Rectal smooth muscle tissue (tissue), 1 donor: ENCODE results near the gene FBXL15.

ENCODE experiments used
- H3K27ac ChIP-seq: one replicate; pipeline ENCODE4 v1.7.0; 2013; ENCODE audit warnings: low read depth, low read length, inconsistent platforms
- H3K27me3 ChIP-seq: one replicate; pipeline ENCODE4 v1.7.0; 2013; ENCODE audit warnings: low read length; ENCODE audit not compliant: control insufficient read depth, insufficient read depth
- H3K36me3 ChIP-seq: one replicate; pipeline ENCODE4 v1.7.0; 2013; ENCODE audit warnings: low read length; ENCODE audit not compliant: control insufficient read depth, insufficient read depth
- H3K4me1 ChIP-seq: one replicate; pipeline ENCODE4 v1.7.0; 2013; ENCODE audit warnings: low read length; ENCODE audit not compliant: control insufficient read depth, insufficient read depth
- H3K4me3 ChIP-seq: one replicate; pipeline ENCODE4 v1.7.0; 2013; ENCODE audit warnings: low read length
- H3K9ac ChIP-seq: one replicate; pipeline ENCODE4 v1.7.0; 2013; ENCODE audit warnings: low read length

Gene FBXL15

DNA sequence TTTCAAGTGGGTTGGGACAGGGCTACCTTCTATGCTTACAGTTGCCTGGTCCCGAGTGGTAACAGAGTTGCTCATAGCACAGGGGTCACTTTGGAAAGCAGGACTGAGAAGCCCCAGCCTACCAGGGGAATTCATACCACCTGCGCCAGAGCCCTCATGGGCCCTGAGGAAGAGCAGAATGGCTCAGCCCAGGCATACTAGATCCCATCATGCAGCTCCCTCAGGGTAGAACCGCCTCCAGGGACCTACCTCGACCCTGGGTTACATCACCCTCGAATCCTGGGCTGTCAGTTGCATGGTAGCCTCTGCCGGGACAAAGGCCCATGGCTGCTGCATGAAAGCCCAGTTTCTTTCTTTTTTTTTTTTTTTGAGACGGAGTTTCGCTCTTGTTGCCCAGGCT lies 8.8 kb downstream of the FBXL15 start:
- H3K4me1 ChIP-seq, result peaks cover 7% of the 10 kb centered on the region
- H3K4me3 ChIP-seq, result no peak overlapping the region
- H3K27ac ChIP-seq, result no peak overlapping the region
- no peak overlapping the region for H3K9ac ChIP-seq
- no peaks in the 10 kb centered on the region for H3K27me3 ChIP-seq
- no peaks in the 10 kb centered on the region for H3K36me3 ChIP-seq

DNA sequence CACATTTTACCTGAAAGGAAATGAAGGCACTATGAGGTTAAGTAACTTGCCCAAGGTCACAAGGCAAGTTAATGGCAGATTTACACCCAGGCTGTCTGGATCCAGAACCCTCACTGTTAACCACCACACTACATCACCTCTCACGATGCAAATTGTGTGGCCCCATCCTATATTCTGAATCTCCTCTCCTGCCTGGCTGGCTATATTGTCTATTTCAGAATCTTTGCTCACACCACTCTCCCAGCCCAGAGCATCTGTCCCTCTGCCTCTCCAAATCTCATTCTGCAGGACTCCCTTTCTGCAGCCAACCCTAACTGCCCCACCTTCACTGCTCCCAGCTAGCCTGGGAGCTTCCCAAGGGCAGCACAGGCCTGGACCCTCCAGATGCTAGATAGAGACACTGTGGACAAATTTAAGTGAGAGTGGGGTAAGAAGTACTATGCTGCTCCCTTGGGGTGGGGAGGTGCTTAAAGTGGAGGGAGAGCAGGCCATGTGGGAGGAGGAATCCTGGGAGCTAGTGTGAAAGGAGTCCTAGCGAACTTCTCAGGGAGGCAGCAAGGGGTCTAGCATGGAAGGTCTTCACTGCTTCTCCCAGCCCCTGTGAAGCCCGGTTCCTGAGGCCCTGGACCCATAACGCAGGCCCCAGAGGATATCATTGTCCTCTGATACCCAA lies 11.0 kb downstream of the FBXL15 start:
- no peaks in the 10 kb centered on the region for H3K27me3 ChIP-seq
- H3K4me3 ChIP-seq, result peak overlapping the region; percentile 98
- H3K4me1 ChIP-seq, result peaks cover 7% of the 10 kb centered on the region
- H3K9ac ChIP-seq, result peak overlapping the region; percentile 96
- H3K36me3 ChIP-seq, result no peaks in the 10 kb centered on the region
- peak overlapping the region; percentile 81 for H3K27ac ChIP-seq

DNA sequence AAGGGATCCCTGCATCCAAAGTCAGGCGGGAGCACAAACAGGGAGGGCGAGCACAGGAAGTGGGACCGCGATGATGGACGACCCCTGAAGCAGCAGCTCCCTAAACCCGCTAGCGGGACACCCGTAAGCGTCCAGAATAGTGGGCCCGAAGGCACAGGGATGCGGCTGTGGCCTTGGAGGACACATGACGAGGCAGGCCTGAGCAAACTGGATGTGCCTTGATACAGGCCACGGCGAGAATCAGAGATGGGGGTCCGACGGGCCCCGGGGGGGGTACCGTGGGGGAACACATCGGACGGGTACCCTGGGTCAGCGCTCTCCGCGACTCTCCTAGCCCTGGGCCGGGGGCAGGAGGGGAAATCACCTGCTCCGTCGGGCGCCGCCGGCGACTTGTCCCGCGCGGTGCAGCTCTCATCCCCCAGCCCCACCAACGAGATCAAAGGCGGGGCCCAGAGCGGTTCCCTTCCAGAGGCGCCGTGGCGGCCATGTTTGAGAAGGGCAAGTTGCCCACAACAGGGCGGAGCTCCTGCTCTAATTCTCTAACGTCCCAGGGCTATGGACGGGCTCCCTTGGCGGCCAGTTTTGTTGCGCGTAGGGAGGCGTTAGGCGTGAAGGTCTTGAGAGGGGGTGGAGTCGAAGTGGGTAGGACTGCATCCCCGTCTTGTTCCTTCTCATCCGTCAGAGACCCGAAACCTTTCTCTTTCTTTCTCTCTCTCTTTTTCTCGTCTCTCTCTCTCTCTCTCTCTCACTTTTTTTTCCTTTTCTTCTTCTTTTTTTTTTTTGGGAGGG lies 11.7 kb downstream of the FBXL15 start, which contains the start of gene CUEDC2:
CUEDC2 (minus strand) TSS at position 413 of the 789 bp plus-strand sequence. CDS start 7,386 bp downstream, outside the sequence.
- no peaks in the 10 kb centered on the region for H3K36me3 ChIP-seq
- peak within 1 kb of the TSS; percentile 98 for H3K4me3 ChIP-seq
- H3K27me3 ChIP-seq, result no peaks in the 10 kb centered on the region
- peak within 1 kb of the TSS; percentile 96 for H3K9ac ChIP-seq
- peak within 1 kb of the TSS; percentile 81 for H3K27ac ChIP-seq
- H3K4me1 ChIP-seq, result peaks cover 7% of the 10 kb centered on the region

DNA sequence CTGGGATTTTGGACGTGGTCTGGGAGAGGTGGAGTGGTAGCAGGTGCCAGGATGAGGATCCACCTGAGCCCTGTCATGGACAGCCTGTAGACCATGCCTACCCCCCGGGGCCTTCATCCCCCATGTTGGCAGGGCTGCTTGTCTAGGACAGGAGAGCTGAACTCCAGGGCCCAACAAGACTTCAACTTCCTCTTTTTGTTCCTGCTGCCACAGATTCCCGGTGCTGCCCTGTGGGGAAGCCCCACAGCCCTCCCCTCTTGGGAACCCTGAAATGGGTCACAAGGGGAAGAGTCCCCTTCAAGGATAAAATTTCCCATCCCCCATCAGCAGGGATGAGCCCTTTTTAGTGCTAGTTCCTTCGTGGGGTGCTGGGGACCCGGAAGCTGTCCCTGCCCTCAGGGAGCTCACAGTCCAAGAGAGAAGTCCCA lies 13.0 kb downstream of the FBXL15 start:
- no peak overlapping the region for H3K9ac ChIP-seq
- H3K27ac ChIP-seq, result no peak overlapping the region
- H3K36me3 ChIP-seq, result no peaks in the 10 kb centered on the region
- no peaks in the 10 kb centered on the region for H3K27me3 ChIP-seq
- H3K4me3 ChIP-seq, result peak overlapping the region; percentile 2
- peaks cover 7% of the 10 kb centered on the region for H3K4me1 ChIP-seq

DNA sequence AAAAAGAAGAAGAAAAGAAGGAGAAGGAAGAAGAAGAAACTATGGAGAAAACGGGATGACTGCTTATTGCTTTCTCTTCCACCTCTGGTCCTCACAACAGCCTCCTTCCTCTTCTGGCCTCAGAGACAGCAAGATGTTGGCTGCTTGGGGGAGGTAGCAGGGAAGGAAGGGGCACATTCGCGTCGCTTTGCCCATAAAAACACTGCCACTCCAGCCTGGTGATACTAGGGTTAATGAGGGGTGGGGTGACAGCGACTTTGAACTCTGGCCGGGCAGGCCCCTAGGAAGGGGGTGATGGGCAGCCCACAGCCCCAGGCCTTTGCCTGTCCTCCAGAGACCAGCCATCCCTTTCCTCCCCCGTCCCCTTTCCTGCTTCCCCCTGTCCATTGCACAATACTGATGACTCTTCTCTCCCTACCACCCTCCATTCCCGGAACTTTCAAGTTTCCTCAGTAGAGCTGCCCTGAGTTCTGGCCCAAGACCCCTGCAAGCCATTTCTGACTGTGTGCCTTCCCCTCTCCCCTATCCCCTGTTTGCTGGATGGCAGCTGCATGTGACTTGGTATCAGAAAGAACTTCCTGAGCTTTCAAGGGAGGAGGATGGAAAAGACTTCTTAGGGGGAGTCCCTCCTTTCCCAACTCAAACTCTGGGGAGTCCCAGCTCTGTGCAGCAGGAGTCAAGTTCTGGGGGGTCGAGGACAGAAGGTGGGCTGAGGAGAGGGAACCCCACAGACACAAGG lies 13.9 kb downstream of the FBXL15 start:
- no peak overlapping the region for H3K27ac ChIP-seq
- no peak overlapping the region for H3K4me3 ChIP-seq
- no peaks in the 10 kb centered on the region for H3K27me3 ChIP-seq
- peaks cover 7% of the 10 kb centered on the region for H3K4me1 ChIP-seq
- H3K9ac ChIP-seq, result no peak overlapping the region
- no peaks in the 10 kb centered on the region for H3K36me3 ChIP-seq

DNA sequence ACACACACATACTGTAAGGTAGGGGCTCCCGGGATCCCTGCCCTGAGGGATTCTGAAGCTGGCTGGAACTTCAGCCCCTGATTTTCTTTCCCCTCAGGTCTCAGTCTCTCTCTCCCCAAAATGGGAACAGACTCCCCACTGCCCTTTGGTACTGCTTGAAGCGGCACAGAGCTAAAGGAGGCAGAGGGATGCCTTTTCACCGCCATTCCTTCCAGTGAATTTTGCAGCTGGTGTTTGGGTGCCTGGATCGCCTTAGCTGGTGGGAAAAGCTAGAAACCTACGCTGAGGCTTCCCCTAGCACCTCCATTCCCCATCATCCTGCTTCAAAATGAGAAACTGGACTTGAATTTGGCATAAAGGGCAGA lies 14.5 kb downstream of the FBXL15 start:
- Histone ChIP-seq H3K27me3 (no peaks in the 10 kb centered on the region), H3K9ac (no peak overlapping the region), H3K4me1 (peaks cover 7% of the 10 kb centered on the region), H3K27ac (no peak overlapping the region), H3K36me3 (no peaks in the 10 kb centered on the region), H3K4me3 (peak overlapping the region; percentile 29)

DNA sequence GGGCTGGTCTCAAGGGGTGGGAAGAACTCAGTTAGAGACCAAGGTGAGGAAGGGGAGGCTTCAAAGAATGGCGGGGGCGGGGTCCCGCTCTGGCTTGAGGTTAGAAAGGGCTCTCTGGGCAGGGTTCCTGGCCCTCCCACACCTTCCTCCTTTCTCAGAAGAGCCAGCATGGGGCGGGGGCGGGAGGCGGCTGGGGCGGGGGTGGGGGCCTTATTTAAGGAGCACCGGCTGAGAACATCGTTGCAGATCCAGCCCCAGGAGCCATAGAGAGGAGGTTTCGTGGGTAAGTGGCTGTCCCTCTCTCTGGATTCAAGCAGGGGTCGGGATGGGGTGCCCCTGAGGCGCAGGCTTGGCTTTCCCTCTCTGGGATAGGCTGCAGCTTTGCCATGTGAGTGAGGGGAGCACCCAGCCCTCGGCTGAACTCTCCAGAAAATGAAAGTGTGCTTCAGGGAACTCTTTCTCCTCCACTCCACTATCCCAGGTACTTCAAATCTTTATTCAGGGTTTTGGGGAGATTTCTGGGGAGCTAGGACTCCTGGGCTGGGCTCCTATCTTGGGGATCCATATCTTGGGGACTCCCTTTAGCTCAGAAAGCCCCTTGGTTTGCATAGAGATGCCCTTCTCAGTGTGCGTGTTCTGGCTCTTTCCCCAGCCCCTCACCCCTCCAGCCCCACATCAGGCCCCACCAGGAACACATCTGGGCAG lies 15.0 kb downstream of the FBXL15 start:
- Histone ChIP-seq H3K27me3 (no peaks in the 10 kb centered on the region), H3K9ac (no peak overlapping the region), H3K4me1 (peaks cover 7% of the 10 kb centered on the region), H3K27ac (no peak overlapping the region), H3K4me3 (peak overlapping the region; percentile 36), H3K36me3 (no peaks in the 10 kb centered on the region)

DNA sequence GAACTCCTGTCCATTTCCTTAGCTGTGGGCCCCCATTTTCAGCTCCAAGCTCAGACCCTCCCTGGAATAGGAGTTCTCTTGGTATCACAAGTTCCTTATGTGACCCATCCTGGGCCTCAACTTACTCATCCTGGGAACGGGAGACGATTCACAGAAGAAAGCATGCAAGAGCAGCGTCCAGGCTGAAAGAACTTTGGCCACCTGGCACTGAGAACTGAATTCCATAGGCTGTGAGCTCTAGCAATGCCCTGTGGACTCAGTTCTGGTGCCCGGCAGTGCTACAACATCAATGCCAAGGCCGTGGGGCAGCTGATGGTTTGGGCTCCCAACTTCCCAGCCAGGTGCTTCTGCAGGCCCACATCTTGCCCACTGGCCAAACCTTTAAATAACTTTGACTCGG lies 15.7 kb downstream of the FBXL15 start:
- Histone ChIP-seq H3K27ac (no peak overlapping the region), H3K4me1 (peaks cover 7% of the 10 kb centered on the region), H3K9ac (no peak overlapping the region), H3K4me3 (peak overlapping the region; percentile 18), H3K36me3 (no peaks in the 10 kb centered on the region), H3K27me3 (no peaks in the 10 kb centered on the region)

DNA sequence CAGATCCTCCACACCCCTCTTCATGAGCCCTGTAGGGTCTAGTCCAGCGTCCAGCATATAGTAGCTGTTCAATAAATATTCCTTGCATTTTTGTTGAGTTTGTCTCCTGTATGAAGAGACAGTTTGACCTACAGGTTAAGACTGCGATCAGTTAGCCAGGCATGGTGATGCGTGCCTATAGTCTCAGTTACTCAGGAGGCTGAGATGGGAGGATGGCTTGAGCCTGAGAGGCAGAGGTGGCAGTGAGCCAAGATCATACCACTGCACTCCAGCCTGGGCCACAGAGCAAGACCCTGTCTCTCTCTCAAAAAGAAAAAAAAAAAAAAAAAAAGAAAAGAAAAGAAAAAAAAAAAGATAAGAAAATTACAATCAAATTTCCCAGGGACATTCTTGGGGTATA lies 16.9 kb downstream of the FBXL15 start:
- Histone ChIP-seq H3K27me3 (no peaks in the 10 kb centered on the region), H3K4me1 (no peaks in the 10 kb centered on the region), H3K9ac (no peak overlapping the region), H3K4me3 (no peak overlapping the region), H3K27ac (no peak overlapping the region), H3K36me3 (no peaks in the 10 kb centered on the region)

DNA sequence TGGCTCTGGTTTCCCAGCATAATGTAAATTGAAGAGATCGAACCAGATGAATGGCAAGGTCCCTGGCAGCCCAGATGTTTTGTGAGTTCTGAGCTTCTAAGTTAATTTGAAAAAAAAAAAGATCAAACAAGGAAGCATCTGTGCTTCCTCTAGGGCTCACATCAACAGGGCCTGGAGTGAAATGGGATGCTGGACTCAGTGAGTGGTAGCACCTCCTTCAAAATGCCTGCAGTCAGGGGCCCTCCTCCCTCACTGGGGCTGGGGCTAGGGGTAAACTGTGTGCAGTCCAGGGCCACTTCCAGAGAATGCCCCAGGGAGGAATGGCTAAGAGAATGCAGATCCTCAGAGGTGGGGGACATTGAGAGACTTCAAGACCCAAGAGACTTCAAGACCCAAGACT lies 17.7 kb downstream of the FBXL15 start:
- Histone ChIP-seq H3K4me3 (no peak overlapping the region), H3K9ac (no peak overlapping the region), H3K36me3 (no peaks in the 10 kb centered on the region), H3K27me3 (no peaks in the 10 kb centered on the region), H3K27ac (no peak overlapping the region), H3K4me1 (no peaks in the 10 kb centered on the region)

DNA sequence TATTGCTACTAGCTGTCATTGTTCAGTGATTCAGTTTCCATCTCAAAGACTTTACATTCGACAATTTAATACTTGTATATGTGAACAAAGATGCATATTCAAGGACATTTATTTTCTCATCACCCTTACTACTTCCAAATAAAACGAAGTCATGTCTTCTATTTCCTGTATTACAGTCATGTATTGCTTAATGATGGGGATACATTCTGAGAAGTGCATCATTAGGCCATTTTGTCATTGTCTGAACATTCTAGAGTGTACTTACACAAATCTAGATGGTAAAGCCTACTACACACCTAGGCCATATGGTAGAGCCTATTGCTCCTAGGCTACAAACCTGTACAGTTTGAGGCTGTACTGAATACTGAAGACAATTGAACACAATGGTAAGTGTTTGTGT lies 24.2 kb downstream of the FBXL15 start:
- no peaks in the 10 kb centered on the region for H3K36me3 ChIP-seq
- H3K4me3 ChIP-seq, result no peak overlapping the region
- H3K27me3 ChIP-seq, result no peaks in the 10 kb centered on the region
- no peak overlapping the region for H3K27ac ChIP-seq
- H3K9ac ChIP-seq, result no peak overlapping the region
- no peaks in the 10 kb centered on the region for H3K4me1 ChIP-seq
